Calu3 (cell line): Measurements from ENCODE around the gene CD101. TPM values are rescaled to one million over a fixed set of nuclear protein-coding genes. Genes with fewer than 3 reads are reported as not detected.

ENCODE experiments used
- BruUV-seq: library from RNA; stranded (reverse); fragments of 400-500 nt; replicated peaks from 2 replicates; lab custom pipeline; 2021; lab: Mats Ljungman, UMichigan
- CTCF ChIA-PET: fragments of 300-600 bp; sonication (Branson Sonifier 250); formaldehyde crosslinking; loops from one replicate; lab custom pipeline; 2022; ENCODE audit warnings: antibody characterized with exemption; lab: Charles Lee
- DNase-seq: peaks from one replicate; pipeline ENCODE4 v3.0.0; 2022
- H3K27ac Mint-ChIP-seq: one replicate; pipeline ENCODE4 v1.8.0; 2022; ENCODE audit warnings: mixed read lengths; ENCODE audit not compliant: unreplicated experiment
- H3K27me3 Mint-ChIP-seq: one replicate; pipeline ENCODE4 v1.8.0; 2022; ENCODE audit warnings: mixed read lengths; ENCODE audit not compliant: unreplicated experiment
- H3K36me3 Mint-ChIP-seq: one replicate; pipeline ENCODE4 v1.8.0; 2022; ENCODE audit warnings: mild to moderate bottlenecking, moderate library complexity, mixed read lengths; ENCODE audit not compliant: insufficient read depth, unreplicated experiment
- H3K4me1 Mint-ChIP-seq: one replicate; pipeline ENCODE4 v1.8.0; 2022; ENCODE audit warnings: mild to moderate bottlenecking, low read depth, mixed read lengths; ENCODE audit not compliant: unreplicated experiment
- H3K4me3 Mint-ChIP-seq: one replicate; pipeline ENCODE4 v1.8.0; 2022; ENCODE audit warnings: mild to moderate bottlenecking, low read depth, moderate library complexity, mixed read lengths; ENCODE audit not compliant: unreplicated experiment
- H3K9me3 Mint-ChIP-seq: one replicate; pipeline ENCODE4 v1.8.0; 2022; ENCODE audit warnings: low read depth, mixed read lengths; ENCODE audit not compliant: unreplicated experiment
- intact Hi-C: fragments of 100-400 bp; cut with micrococcal nuclease; formaldehyde crosslinking; loops from one replicate; pipeline ENCODE4 v1.10.0; 2022; ENCODE audit not compliant: unreplicated experiment
- total RNA-seq: library from RNA; stranded (reverse); gene quantifications from 2 replicates; pipeline ENCODE4 v1.2.3, GENCODE V29; 2022
- TF ChIP-seq, protein P1 (sequence below): fragments of 200-600 bp; IDR thresholded peaks from one replicate; pipeline ENCODE4 v1.8.0; 2022; ENCODE audit warnings: antibody characterized with exemption; ENCODE audit not compliant: unreplicated experiment

CD101 gene
- total RNA-seq, 1 experiment from 2014 or later, result 0.31 TPM

DNA sequence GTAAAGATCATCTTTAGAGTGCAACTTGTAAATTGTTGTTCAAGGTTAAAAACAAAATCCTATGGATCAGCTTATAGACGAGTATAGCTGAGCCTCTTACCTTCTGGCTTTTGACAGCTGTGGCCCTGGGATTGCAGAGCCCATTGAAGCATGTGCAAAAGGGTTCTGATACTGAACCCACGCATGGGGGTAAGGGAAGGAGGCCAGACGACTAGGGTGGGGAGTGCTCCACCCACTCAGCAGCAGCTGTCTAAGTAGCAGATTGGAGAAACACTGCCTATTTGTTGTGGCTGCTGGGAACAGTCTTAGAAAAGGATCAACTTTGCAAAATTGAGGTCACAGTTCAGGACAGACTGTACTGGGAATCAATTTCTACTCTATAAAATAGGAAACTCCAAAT lies 16.1 kb downstream of the CD101 start:
- H3K36me3 Mint-ChIP-seq, result no peaks in the 10 kb centered on the region
- no peaks in the 10 kb centered on the region for H3K4me1 Mint-ChIP-seq
- no peaks in the 10 kb centered on the region for H3K9me3 Mint-ChIP-seq
- TF ChIP-seq, protein P1, sequence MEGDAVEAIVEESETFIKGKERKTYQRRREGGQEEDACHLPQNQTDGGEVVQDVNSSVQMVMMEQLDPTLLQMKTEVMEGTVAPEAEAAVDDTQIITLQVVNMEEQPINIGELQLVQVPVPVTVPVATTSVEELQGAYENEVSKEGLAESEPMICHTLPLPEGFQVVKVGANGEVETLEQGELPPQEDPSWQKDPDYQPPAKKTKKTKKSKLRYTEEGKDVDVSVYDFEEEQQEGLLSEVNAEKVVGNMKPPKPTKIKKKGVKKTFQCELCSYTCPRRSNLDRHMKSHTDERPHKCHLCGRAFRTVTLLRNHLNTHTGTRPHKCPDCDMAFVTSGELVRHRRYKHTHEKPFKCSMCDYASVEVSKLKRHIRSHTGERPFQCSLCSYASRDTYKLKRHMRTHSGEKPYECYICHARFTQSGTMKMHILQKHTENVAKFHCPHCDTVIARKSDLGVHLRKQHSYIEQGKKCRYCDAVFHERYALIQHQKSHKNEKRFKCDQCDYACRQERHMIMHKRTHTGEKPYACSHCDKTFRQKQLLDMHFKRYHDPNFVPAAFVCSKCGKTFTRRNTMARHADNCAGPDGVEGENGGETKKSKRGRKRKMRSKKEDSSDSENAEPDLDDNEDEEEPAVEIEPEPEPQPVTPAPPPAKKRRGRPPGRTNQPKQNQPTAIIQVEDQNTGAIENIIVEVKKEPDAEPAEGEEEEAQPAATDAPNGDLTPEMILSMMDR, result no peak
- H3K27ac Mint-ChIP-seq, result no peak overlapping the region
- CTCF ChIA-PET, result no interaction called here
- intact Hi-C loops, result no loop called here
- H3K4me3 Mint-ChIP-seq, result no peak overlapping the region
- DNase-seq, result no peak
- no TSS peak for BruUV-seq
- no peaks in the 10 kb centered on the region for H3K27me3 Mint-ChIP-seq

DNA sequence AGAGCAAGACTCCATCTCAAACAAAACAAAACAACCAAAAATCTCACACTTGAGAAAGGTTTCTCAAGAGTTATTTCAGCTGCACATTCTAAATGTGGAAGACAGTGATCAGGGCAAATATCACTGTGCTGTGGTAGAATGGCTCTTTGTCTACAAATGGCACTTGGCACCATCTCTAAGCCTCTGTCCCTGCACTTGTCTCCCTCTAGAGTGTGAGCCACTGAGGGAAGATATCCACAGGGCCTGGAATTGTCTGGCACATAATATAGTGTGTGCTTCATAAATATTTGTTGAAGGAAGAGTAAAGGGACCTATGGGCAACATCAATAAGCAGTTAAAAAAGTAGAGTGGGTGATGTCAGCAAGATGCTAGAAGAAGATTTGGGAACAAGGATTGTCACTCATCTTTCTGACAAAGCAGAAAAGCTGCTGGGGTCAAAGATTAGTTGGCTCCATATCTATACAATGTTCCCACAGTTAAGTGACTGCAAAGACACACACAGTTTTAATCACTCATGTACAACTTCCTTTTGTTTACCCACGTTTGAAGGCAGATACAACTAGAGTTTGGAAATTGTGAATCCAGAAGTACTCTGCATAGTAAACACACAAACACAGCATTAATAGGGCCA lies 19.1 kb downstream of the CD101 start:
- TF ChIP-seq, protein P1, result no peak
- no TSS peak for BruUV-seq
- no peak overlapping the region for H3K4me3 Mint-ChIP-seq
- no peaks in the 10 kb centered on the region for H3K4me1 Mint-ChIP-seq
- CTCF ChIA-PET, result no interaction called here
- intact Hi-C loops, result no loop called here
- H3K9me3 Mint-ChIP-seq, result no peaks in the 10 kb centered on the region
- H3K27ac Mint-ChIP-seq, result no peak overlapping the region
- H3K27me3 Mint-ChIP-seq, result no peaks in the 10 kb centered on the region
- DNase-seq, result no peak
- no peaks in the 10 kb centered on the region for H3K36me3 Mint-ChIP-seq

- Mint-ChIP-seq H3K4me1 (no peaks in the 10 kb centered on the region), H3K27me3 (no peaks in the 10 kb centered on the region), H3K9me3 (no peaks in the 10 kb centered on the region), H3K36me3 (no peaks in the 10 kb centered on the region), H3K27ac (no peak overlapping the region), H3K4me3 (no peak overlapping the region)
- no TSS peak for BruUV-seq
- CTCF ChIA-PET, result no interaction called here
- intact Hi-C loops, result no loop called here
- TF ChIP-seq, protein P1, result no peak
- no peak for DNase-seq
Observed at GRCh38 chr1:117022114-117022513, 20.6 kb downstream of the CD101 start.

- no peaks in the 10 kb centered on the region for H3K9me3 Mint-ChIP-seq
- no TSS peak for BruUV-seq
- no peaks in the 10 kb centered on the region for H3K36me3 Mint-ChIP-seq
- H3K4me1 Mint-ChIP-seq, result no peaks in the 10 kb centered on the region
- no peak overlapping the region for H3K27ac Mint-ChIP-seq
- H3K4me3 Mint-ChIP-seq, result no peak overlapping the region
- CTCF ChIA-PET, result no interaction called here
- H3K27me3 Mint-ChIP-seq, result no peaks in the 10 kb centered on the region
- intact Hi-C loops, result no loop called here
- DNase-seq, result no peak
- TF ChIP-seq, protein P1, result no peak
Observed at GRCh38 chr1:117025568-117025967, 24.0 kb downstream of the CD101 start.
